HEK293T (cell line): ENCODE results near the gene ARHGAP23.

ENCODE experiments used
- BHLHE40 ChIP-seq: fragments of 450-650 bp; IDR thresholded peaks from 2 replicates; pipeline ENCODE4 v1.6.1; 2016; ENCODE audit warnings: mild to moderate bottlenecking, moderate library complexity, borderline replicate concordance
- ELF4 ChIP-seq: fragments of 450-650 bp; IDR thresholded peaks from 2 replicates; pipeline ENCODE4 v1.6.1; 2017; ENCODE audit warnings: antibody characterized with exemption
- FOXA1 ChIP-seq: fragments of 450-650 bp; IDR thresholded peaks from 2 replicates; pipeline ENCODE4 v1.6.1; 2016; ENCODE audit warnings: mild to moderate bottlenecking
- FOXM1 ChIP-seq: fragments of 450-650 bp; IDR thresholded peaks from 2 replicates; pipeline ENCODE4 v1.6.1; 2017; ENCODE audit warnings: mild to moderate bottlenecking, borderline replicate concordance
- HDGF ChIP-seq: fragments of 450-650 bp; IDR thresholded peaks from 2 replicates; pipeline ENCODE4 v1.6.1; 2017; ENCODE audit warnings: antibody characterized with exemption, borderline replicate concordance
- L3MBTL2 ChIP-seq: fragments of 450-650 bp; conservative IDR thresholded peaks from 2 replicates; pipeline ENCODE4 v1.6.1; 2016; ENCODE audit warnings: mild to moderate bottlenecking
- LEF1 ChIP-seq: fragments of 450-650 bp; IDR thresholded peaks from 2 replicates; pipeline ENCODE4 v1.6.1; 2017; ENCODE audit warnings: mild to moderate bottlenecking, borderline replicate concordance
- NFRKB ChIP-seq: fragments of 450-650 bp; IDR thresholded peaks from 2 replicates; pipeline ENCODE4 v1.6.1; 2016; ENCODE audit warnings: mild to moderate bottlenecking, moderate library complexity
- PKNOX1 ChIP-seq: fragments of 450-650 bp; IDR thresholded peaks from 2 replicates; pipeline ENCODE4 v1.6.1; 2016
- SP1 ChIP-seq: fragments of 450-650 bp; IDR thresholded peaks from 2 replicates; pipeline ENCODE4 v1.6.1; 2017
- SUZ12 ChIP-seq: fragments of 450-650 bp; IDR thresholded peaks from 2 replicates; pipeline ENCODE4 v1.6.1; 2016; ENCODE audit warnings: mild to moderate bottlenecking
- TARDBP ChIP-seq: fragments of 450-650 bp; IDR thresholded peaks from 2 replicates; pipeline ENCODE4 v1.6.1; 2016
- ZNF384 ChIP-seq: fragments of 450-650 bp; IDR thresholded peaks from 2 replicates; pipeline ENCODE4 v1.6.1; 2016

DNA sequence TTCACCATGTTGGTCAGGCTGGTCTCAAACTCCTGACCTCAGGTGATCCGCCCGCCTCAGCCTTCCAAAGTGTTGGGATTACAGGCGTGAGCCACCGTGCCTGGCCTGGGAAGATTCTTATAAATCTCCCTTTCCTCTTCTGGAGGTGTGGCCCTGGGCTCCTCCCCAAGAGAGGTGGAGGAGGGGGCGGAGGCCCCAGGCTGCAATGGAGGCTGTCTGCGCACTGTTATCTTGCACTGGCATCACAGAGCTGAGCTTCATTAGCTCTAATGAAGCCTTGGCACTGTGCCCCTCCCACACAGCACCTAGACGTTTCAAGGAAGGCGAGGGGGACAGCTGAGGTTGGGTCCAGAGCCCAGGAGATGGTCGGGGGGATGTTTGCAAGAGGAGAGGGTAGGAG is 7.5 kb downstream of the ARHGAP23 start:
- TF ChIP-seq FOXA1 (no peak), ELF4 (no peak), SP1 (no peak), FOXM1 (no peak), ZNF384 (no peak), LEF1 (no peak), TARDBP (no peak), L3MBTL2 (no peak), SUZ12 (no peak), HDGF (no peak), BHLHE40 (no peak), NFRKB (no peak), PKNOX1 (no peak)
